ENCODE results near the gene ALG12. TPM values are rescaled to one million over a fixed set of nuclear protein-coding genes. Genes with fewer than 3 reads are reported as not detected.

Gene ALG12
- total and polyA plus RNA-seq, 2 donors, result 18.5 to 20.4 TPM

DNA sequence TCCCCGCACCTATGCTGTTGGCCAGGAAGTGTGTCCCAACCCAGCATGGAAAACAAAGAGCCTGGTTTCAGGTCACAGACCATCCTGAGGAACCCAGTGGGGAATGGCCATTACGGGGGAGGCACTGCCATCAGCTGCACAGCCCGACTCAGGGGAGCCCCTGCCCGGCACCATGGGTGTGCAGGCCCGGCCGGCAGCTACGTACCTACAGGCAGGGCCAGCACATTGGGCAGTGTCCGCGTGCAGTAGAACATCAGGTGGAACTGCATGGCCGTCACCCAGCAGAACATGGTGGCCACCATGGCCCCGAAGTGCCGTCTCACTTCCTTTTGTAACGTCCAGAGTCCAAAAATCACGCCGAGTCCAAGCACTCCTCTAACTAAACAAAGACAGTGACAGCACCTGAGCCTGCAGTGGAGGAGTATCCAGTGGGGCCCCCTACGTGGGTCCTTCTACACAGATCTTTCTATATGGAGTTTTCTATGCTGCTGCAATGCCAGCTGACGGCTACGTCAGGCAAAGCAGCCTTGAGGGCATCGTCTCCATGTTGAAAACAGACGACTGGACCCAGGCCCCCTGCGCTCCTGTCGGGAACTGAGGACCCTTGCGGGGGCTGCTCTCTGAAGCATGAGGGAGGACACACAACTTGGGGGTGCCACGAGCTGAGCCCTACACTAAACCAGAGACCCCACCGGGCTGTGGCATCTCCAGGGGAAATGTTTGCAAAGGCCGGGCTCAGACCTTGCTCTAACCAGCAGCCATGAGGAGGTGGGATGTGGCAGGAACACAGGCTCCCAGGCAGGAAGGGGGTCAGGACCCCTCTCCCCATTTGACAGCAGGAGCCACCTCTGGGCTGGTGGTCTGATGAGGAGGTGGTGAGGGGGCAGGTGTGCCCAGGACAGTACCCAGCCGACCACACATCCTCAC is 7.7 kb downstream of the ALG12 start:
- no peaks in the 10 kb centered on the region for H3K36me3 ChIP-seq (ENCODE audit: insufficient read depth)
- WGBS, result 94% methylated on average over 27 of the region's 27 CpGs
- H3K4me1 ChIP-seq (ENCODE audit: insufficient read depth), result no peaks in the 10 kb centered on the region
- H3K27ac ChIP-seq (ENCODE audit: low read depth), result no peak overlapping the region
- no peak overlapping the region for H3K4me3 ChIP-seq (ENCODE audit: low read depth, low read length)
- DNase-seq (ENCODE audit: extremely low spot score), result no peak

DNA sequence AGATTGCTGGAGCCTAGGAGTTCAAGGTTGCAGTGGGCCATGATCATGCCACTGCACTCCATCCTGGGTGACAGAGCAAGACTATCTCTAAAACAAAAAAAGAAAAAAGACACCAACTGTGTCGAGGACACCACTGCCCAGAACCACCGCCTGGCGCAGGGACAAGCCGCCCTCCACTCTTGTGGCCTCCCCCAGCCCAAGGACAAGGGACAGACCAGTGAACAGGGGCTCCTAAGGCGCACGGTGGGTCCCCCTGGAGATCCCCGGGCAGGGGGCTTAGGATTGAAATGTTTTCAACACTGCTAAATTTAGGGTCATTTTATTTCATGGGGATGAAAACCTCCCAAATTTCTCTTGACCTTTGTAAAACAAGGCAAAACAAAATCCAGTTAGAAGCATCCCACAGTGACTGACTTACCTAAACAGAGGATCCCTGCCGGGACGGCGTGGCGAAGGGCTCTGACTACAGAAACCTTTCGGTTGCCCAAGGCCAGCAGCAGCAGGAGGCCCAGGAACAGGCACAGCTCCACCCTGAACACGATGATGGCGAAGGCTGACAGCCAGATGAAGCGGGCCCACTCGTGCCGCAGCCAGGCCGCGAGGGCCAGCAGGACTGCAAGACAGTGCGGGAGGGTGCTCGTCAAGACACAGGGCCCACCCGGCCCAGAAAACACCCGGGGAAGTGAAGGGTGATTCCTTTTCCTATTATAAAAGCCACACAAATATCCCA is 8.6 kb downstream of the ALG12 start:
- H3K27ac ChIP-seq (ENCODE audit: low read depth), result no peak overlapping the region
- H3K36me3 ChIP-seq (ENCODE audit: insufficient read depth), result no peaks in the 10 kb centered on the region
- no peaks in the 10 kb centered on the region for H3K4me1 ChIP-seq (ENCODE audit: insufficient read depth)
- 95% methylated on average over 23 of the region's 23 CpGs for WGBS
- no peak for DNase-seq (ENCODE audit: extremely low spot score)
- H3K4me3 ChIP-seq (ENCODE audit: low read depth, low read length), result no peak overlapping the region

DNA sequence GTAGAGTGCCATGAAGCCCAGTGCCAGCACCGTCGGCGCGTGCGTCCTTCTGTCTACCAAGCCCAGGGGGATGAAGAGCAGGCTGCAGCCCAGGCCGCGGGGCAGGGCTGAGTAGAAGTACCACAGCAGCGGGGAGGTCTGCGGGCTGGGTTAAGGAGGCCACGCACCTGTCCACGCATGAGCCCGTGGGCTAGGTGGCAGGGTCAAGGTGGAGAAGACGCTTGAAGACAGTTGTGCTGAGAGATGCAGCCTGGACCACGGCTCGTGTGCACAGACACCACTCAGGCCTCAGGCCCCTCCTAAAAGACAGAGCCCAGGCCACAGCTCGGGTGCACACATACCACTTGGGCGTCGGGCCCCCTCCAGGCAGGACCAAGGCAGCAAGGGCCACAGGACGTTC is 10.4 kb downstream of the ALG12 start:
- no peaks in the 10 kb centered on the region for H3K36me3 ChIP-seq (ENCODE audit: insufficient read depth)

DNA sequence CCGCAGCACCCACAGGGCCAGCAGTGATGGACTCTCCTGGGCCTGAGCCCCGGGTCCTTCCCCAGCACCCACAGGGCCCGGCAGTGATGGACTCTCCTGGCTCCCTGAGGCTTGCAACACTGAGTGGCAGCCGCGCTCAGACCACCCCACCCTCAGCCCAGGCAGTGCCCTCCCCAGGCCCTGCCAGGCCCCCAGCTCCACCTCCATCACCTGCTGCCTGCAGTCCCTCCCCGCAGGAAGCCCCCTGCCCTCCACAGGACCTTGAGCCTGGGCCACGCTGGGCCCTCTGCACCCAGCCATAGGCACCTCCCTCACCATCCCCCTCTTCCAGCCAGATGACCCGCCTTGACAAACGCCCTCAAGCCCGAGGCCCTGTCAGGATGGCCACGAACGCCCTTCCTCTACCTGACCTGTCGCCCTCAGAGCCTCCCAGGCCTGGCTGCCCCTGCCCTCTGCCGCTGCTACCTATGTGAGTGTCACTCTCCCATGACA is 11.4 kb downstream of the ALG12 start:
- Histone ChIP-seq H3K27ac (ENCODE audit: low read depth) (no peak overlapping the region), H3K36me3 (ENCODE audit: insufficient read depth) (no peaks in the 10 kb centered on the region), H3K4me3 (ENCODE audit: low read depth, low read length) (no peak overlapping the region), H3K4me1 (ENCODE audit: insufficient read depth) (no peaks in the 10 kb centered on the region)
- WGBS, result 93% methylated on average over 14 of the region's 14 CpGs
- DNase-seq (ENCODE audit: extremely low spot score), result no peak

More for the DNA sequence above, 10.4 kb downstream of the ALG12 start:
- 96% methylated on average over 19 of the region's 19 CpGs for WGBS
- no peak for DNase-seq (ENCODE audit: extremely low spot score)
- H3K27ac ChIP-seq (ENCODE audit: low read depth), result no peak overlapping the region
- H3K4me3 ChIP-seq (ENCODE audit: low read depth, low read length), result no peak overlapping the region
- H3K4me1 ChIP-seq (ENCODE audit: insufficient read depth), result no peaks in the 10 kb centered on the region

DNA sequence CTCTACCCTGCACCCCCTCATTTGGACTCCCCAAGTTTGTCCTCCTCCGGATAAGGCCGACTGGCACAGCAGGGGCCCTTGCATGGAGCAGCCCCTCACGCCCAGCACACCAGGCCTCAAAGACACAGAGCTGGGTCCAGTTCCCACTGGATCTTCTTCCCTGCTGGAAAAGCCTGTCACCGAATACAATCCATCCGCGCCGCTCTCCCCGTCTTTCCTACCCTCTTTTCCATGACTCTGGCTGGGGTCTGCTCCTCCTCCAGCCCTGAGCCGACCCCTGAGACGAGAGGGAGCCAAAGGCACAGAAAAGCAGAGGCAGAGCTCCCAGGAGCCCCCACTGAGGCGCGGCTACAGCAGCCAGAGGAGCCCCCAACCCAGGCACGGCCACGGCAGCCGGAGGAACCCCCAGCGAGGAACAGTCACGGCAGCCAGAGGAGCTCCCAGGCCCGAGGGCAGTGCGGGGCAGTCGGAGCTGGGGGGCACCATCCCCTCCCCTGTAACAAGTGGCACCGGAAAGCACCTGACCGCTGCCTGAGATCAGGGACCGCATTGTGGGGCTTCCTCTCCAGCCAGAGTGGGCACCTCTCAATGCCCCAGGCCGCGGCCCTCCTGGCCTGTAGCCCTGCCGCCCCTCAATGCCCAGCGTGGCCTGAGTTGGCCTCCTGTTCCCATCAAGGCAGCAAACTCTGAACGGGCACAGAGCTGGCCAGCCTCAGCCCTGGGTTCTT is 12.0 kb downstream of the ALG12 start:
- no peak overlapping the region for H3K4me3 ChIP-seq (ENCODE audit: low read depth, low read length)
- no peak overlapping the region for H3K27ac ChIP-seq (ENCODE audit: low read depth)
- WGBS, result 96% methylated on average over 28 of the region's 28 CpGs
- H3K4me1 ChIP-seq (ENCODE audit: insufficient read depth), result no peaks in the 10 kb centered on the region
- no peaks in the 10 kb centered on the region for H3K36me3 ChIP-seq (ENCODE audit: insufficient read depth)
- no peak for DNase-seq (ENCODE audit: extremely low spot score)

DNA sequence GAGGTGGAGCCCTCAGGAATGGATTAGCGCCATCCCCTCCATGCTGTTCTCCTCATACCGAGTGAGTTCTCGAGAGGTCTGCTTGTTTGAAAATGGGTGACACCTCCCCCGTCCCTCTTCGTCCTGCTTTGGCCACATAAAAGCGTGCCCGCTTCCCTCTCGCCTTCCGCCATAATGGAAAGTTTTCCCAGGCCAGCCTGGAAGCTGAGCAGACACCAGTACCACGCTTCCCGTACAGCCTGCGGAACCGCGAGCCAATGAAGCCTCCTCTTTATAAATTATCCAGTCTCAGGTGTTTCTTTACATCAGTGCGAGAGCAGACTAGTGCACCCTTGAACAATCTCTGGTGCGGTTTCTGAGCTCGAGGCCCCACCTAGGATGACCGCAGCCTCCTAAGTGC is 12.8 kb downstream of the ALG12 start:
- no peak for DNase-seq (ENCODE audit: extremely low spot score)
- Histone ChIP-seq H3K4me1 (ENCODE audit: insufficient read depth) (no peaks in the 10 kb centered on the region), H3K4me3 (ENCODE audit: low read depth, low read length) (no peak overlapping the region), H3K36me3 (ENCODE audit: insufficient read depth) (no peaks in the 10 kb centered on the region), H3K27ac (ENCODE audit: low read depth) (no peak overlapping the region)
- WGBS, result 94% methylated on average over 18 of the region's 18 CpGs

DNA sequence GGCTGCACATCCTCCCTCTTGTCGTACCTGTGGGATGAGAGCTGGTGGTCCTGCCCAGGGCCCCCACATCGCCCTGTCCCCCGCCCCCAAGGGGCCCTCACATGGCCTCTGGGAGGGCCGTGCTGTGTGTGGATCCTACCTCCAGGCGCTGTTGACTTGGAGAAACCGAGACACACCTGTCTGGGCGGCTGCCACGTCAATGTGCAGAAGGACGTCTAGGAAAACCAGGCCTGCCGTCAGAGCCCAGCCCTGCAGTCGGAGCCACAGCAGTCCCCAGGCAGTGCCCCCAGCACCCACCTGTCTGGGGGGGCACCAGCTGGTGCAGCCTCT is 14.2 kb downstream of the ALG12 start:
- Histone ChIP-seq H3K36me3 (ENCODE audit: insufficient read depth) (no peaks in the 10 kb centered on the region), H3K4me3 (ENCODE audit: low read depth, low read length) (no peak overlapping the region), H3K27ac (ENCODE audit: low read depth) (no peak overlapping the region), H3K4me1 (ENCODE audit: insufficient read depth) (no peaks in the 10 kb centered on the region)
- DNase-seq (ENCODE audit: extremely low spot score), result no peak
- WGBS, result 92% methylated on average over 11 of the region's 11 CpGs

DNA sequence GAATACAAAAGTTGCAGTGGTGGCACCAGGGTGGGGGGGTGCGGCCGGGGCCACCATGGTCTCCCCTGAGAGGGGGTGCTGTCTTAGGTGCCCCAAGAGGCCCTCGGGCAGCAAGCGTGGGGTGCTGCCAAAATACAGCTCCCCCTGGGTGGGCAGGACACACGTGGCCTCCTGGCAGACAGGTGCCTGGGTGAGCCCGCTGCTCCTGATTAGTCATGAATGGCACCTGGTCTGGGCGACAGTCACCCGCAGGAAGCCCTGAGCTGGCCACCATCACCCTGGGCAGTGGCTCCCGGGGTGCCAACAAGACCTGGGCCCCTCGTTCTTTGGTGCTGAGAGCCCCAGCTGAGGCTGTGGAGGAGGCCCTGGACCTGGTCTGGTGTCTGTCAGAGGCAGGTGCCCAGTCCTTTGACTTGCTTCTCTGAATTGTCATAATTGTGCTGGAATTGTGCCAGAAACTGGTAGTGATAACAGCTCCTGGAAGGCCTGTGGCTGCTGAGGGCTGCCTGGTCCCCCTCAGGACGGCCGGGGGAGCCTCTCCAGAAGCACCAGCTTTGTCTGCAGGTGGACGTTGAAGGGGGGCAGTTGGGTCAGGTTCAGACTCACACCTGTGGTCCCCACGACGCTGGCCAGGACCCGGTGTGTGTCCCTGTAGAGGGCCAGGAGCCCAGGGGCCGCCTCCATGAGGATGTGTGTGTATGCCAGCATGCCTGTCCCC is 14.8 kb downstream of the ALG12 start:
- WGBS, result 87% methylated on average over 17 of the region's 17 CpGs
- no peak for DNase-seq (ENCODE audit: extremely low spot score)
- Histone ChIP-seq H3K4me1 (ENCODE audit: insufficient read depth) (no peaks in the 10 kb centered on the region), H3K36me3 (ENCODE audit: insufficient read depth) (no peaks in the 10 kb centered on the region), H3K27ac (ENCODE audit: low read depth) (no peak overlapping the region), H3K4me3 (ENCODE audit: low read depth, low read length) (no peak overlapping the region)

DNA sequence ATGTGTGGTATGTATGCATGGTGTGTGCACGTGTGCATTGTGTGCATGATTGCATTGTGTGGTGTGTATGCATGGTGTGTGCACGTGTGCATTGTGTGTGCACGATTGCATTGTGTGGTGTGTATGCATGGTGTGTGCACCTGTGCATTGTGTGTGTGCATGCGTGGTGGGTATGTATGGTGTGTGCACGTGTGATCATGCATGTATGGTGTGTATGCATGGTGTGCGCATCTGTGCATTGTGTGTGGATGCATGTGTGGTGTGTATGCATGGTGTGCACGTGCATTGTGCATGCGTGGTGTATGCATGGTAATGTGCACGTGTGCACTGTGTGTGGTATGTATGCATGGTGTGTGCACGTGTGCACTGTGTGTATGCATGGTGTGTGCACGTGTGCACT is 16.8 kb downstream of the ALG12 start:
- no peak for DNase-seq (ENCODE audit: extremely low spot score)
- Histone ChIP-seq H3K4me3 (ENCODE audit: low read depth, low read length) (no peak overlapping the region), H3K4me1 (ENCODE audit: insufficient read depth) (no peaks in the 10 kb centered on the region), H3K36me3 (ENCODE audit: insufficient read depth) (no peaks in the 10 kb centered on the region), H3K27ac (ENCODE audit: low read depth) (no peak overlapping the region)
- 94% methylated on average over 11 of the region's 11 CpGs for WGBS

DNA sequence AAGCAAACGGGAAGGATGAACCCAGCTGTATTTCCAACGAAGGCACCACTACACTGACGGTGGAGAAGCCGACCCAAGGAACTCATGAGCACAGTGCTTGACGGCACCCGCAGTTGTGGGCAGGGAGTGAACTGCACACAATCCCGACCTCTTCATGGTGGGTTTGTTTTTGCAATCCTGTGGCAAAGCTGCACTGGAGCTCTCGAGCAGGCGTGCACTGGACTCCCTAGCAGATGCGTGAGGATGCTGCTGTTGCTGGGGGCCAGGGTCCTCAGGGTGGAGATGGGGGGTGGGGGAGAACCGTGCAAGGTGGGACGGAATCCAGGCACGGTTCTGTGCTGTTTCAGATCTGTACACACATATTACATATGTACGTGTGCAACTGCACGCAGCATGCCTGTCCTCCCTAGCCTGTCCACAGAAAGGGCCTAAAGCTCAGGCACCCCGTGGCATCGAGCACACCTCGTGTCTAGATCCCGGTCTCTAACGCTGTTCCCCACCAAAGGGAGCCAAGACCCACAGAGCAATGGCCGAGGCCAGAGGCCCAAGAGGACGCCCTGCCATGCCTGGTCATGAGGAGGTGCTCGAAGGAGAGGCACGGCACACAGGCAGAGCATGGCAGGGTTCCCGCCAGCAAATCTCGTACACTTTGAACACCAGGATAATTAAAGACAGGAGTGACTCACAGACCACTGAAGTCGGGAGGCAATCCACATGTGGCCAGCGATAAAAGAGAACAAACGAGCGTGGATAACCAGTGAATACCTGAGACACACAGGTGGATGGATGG is 17.6 kb downstream of the ALG12 start:
- Histone ChIP-seq H3K36me3 (ENCODE audit: insufficient read depth) (no peaks in the 10 kb centered on the region), H3K4me3 (ENCODE audit: low read depth, low read length) (no peak overlapping the region), H3K27ac (ENCODE audit: low read depth) (no peak overlapping the region), H3K4me1 (ENCODE audit: insufficient read depth) (no peaks in the 10 kb centered on the region)
- 88% methylated on average over 30 of the region's 30 CpGs for WGBS
- DNase-seq (ENCODE audit: extremely low spot score), result no peak

DNA sequence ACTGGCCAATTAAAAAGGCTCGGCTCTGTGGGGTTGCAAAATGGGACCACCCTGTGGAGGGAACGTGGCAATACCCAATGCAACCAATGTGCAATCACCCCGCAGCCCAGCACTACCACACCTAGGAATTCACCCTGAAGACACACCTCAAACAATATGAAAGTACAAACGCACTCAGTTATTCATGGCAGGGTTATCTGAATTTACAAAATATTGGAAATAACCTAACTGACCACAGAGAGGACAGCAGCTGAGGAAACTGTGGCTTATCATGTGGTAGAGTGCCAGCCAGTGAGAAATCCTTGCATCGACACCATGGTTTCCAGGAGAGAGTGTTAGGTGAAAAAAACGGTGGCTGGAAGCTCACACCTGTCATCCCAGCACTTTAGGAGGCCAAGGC is 18.7 kb downstream of the ALG12 start:
- DNase-seq (ENCODE audit: extremely low spot score), result no peak
- H3K27ac ChIP-seq (ENCODE audit: low read depth), result no peak overlapping the region
- H3K4me1 ChIP-seq (ENCODE audit: insufficient read depth), result no peaks in the 10 kb centered on the region
- no peak overlapping the region for H3K4me3 ChIP-seq (ENCODE audit: low read depth, low read length)
- no peaks in the 10 kb centered on the region for H3K36me3 ChIP-seq (ENCODE audit: insufficient read depth)
- 91% methylated on average over 6 of the region's 6 CpGs for WGBS

DNA sequence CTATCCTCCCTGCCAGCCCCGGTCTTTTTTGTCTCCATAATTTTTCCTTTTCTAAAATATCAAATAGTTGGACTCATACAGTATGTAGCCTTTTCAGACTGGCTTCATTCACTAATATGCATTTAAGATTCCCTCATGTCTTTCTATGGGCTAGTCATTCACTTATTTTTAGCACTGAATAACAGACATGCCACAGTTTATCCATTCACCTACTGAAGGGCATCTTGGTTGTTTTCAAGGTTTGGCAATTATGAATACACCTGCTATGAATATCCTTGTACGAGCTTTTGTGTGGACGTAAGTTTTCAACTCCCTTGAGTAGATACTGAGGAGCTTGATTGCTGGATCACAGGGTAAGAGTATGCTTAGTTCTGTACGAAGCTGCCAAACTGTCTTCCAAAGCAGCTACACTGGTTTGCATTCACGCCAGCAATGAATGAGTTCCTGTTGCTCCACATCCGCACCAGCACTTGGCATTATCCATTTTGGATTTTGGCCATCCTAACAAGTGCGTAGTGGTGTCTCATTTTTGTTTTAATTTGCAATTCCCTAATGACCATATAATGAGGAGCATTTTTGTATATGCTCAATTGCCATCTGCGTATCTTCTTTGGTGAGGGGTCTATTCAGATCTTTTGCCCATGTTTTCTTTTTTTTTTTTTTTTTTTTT is 21.1 kb downstream of the ALG12 start:
- H3K4me1 ChIP-seq (ENCODE audit: insufficient read depth), result no peaks in the 10 kb centered on the region
- no peak overlapping the region for H3K4me3 ChIP-seq (ENCODE audit: low read depth, low read length)
- 91% methylated on average over 8 of the region's 8 CpGs for WGBS
- no peak overlapping the region for H3K27ac ChIP-seq (ENCODE audit: low read depth)
- no peak for DNase-seq (ENCODE audit: extremely low spot score)
- H3K36me3 ChIP-seq (ENCODE audit: insufficient read depth), result no peaks in the 10 kb centered on the region
